MM.1S (cell line): ENCODE measurements around the gene ITGAV.

Experiments
- EZH2 ChIP-seq: fragments of 300-600 bp; sonication (generic); optimal IDR thresholded peaks from 2 replicates; pipeline ENCODE3; 2017; ENCODE audit warnings: low read depth, mild to moderate bottlenecking, antibody characterized with exemption, low read length, mixed read lengths
- EZH2phosphoT487 ChIP-seq: fragments of 300-600 bp; sonication (generic); IDR thresholded peaks from 2 replicates; pipeline ENCODE4 v1.6.1; 2018; ENCODE audit warnings: antibody characterized with exemption, low read length
- TF ChIP-seq, protein P1 (sequence below): fragments of 300-600 bp; sonication (generic); IDR thresholded peaks from 2 replicates; pipeline ENCODE4 v1.5.1; 2016; ENCODE audit warnings: antibody characterized with exemption, low read length, mixed read lengths

DNA sequence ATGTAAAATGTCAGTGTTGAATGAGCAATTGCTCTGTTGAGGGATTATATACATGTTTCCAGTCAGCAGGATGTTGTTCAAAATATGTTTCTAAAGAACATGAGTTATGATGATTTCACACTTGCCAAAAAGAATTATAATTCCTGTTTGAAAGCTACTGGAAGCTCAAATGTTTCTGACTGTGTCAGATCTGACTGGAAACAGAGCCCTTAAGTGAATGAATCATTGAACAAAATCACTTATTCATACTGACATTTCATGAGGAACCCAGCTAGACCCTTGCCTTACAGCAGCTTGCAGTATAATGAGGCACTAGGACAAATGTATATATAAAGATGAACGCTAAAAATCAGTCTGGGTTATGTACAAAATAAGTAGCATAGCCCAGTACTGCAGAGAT lies 35.4 kb upstream of the ITGAV start:
- TF ChIP-seq, protein P1, sequence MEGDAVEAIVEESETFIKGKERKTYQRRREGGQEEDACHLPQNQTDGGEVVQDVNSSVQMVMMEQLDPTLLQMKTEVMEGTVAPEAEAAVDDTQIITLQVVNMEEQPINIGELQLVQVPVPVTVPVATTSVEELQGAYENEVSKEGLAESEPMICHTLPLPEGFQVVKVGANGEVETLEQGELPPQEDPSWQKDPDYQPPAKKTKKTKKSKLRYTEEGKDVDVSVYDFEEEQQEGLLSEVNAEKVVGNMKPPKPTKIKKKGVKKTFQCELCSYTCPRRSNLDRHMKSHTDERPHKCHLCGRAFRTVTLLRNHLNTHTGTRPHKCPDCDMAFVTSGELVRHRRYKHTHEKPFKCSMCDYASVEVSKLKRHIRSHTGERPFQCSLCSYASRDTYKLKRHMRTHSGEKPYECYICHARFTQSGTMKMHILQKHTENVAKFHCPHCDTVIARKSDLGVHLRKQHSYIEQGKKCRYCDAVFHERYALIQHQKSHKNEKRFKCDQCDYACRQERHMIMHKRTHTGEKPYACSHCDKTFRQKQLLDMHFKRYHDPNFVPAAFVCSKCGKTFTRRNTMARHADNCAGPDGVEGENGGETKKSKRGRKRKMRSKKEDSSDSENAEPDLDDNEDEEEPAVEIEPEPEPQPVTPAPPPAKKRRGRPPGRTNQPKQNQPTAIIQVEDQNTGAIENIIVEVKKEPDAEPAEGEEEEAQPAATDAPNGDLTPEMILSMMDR, result no peak
- TF ChIP-seq EZH2, result no peak
- no peak for TF ChIP-seq EZH2phosphoT487
